PC-3 (cell line): Measurements from ENCODE around the gene ATP1A2. TPM values are rescaled to one million over a fixed set of nuclear protein-coding genes. Genes with fewer than 3 reads are reported as not detected.
A peak's percentile ranks its signal among the peaks of the same experiment; 100 is the strongest.
"Not testable (repeated sequence)": the region's sequence is repeated elsewhere in the genome, so short reads cannot be mapped to it uniquely, and the experiment has no call there.

Source experiments
- ATAC-seq: fragments of 200-7000 bp; cut with Tn5 transposase; 2 replicates; pipeline ENCODE4 v1.9.1; 2020; ENCODE audit warnings: mild to moderate bottlenecking, moderate library complexity
- BruUV-seq: library from RNA; stranded (reverse); fragments of 400-500 nt; replicated peaks from 2 replicates; lab custom pipeline; 2021; lab: Mats Ljungman, UMichigan
- CTCF ChIA-PET: fragments of 300-600 bp; sonication (Branson Sonifier 250); formaldehyde crosslinking; loops from one replicate; lab custom pipeline; 2022; ENCODE audit warnings: antibody characterized with exemption; lab: Charles Lee
- POLR2A ChIA-PET: fragments of 300-600 bp; sonication (Branson Sonifier 250); formaldehyde crosslinking; loops from one replicate; lab custom pipeline; 2022; ENCODE audit warnings: antibody characterized with exemption; ENCODE audit not compliant: unreplicated experiment; lab: Charles Lee
- DNase-seq: peaks from one replicate; pipeline ENCODE4 v3.0.0-alpha.2; 2015
- H2AFZ ChIP-seq: fragments of 300-600 bp; sonication (generic); 2 replicates; pipeline ENCODE4 v1.6.0; 2016; ENCODE audit warnings: antibody characterized with exemption, low read length
- H3F3A ChIP-seq: fragments of 300-600 bp; sonication (generic); one replicate; pipeline ENCODE4 v1.6.0; 2017; ENCODE audit warnings: antibody characterized with exemption, low read length, control low read depth, mild to moderate bottlenecking; ENCODE audit not compliant: unreplicated experiment
- H3K27ac ChIP-seq: fragments of 300-600 bp; sonication (generic); 2 replicates; pipeline ENCODE4 v1.5.1; 2016; ENCODE audit warnings: mild to moderate bottlenecking, low read length
- H3K27me3 ChIP-seq: fragments of 300-600 bp; sonication (generic); 2 replicates; pipeline ENCODE4 v1.6.1; 2016; ENCODE audit warnings: low read length, mixed read lengths
- H3K36me3 ChIP-seq: fragments of 300-600 bp; sonication (generic); 2 replicates; pipeline ENCODE4 v1.6.1; 2016; ENCODE audit warnings: low read depth, mixed run types, low read length, mixed read lengths
- H3K4me1 ChIP-seq: fragments of 300-600 bp; sonication (generic); 2 replicates; pipeline ENCODE4 v1.5.1; 2016; ENCODE audit warnings: low read length; ENCODE audit not compliant: insufficient read depth
- H3K4me2 ChIP-seq: fragments of 300-600 bp; sonication (generic); 2 replicates; pipeline ENCODE4 v1.6.0; 2016; ENCODE audit warnings: low read length
- H3K4me3 ChIP-seq: fragments of 300-600 bp; sonication (generic); 2 replicates; pipeline ENCODE4 v1.5.1; 2016; ENCODE audit warnings: mild to moderate bottlenecking, low read length, mixed read lengths
- H3K79me2 ChIP-seq: fragments of 300-600 bp; sonication (generic); 2 replicates; pipeline ENCODE4 v1.6.1; 2017; ENCODE audit warnings: low read length, mixed read lengths
- H3K9ac ChIP-seq: fragments of 300-600 bp; sonication (generic); 2 replicates; pipeline ENCODE4 v1.6.0; 2016; ENCODE audit warnings: mild to moderate bottlenecking, low read length
- H3K9me2 ChIP-seq: fragments of 300-600 bp; sonication (generic); replicated peaks from 2 replicates; pipeline ENCODE4 v1.6.1; 2016; ENCODE audit warnings: mixed run types, low read length, mixed read lengths
- H3K9me3 ChIP-seq: fragments of 300-600 bp; sonication (generic); 2 replicates; pipeline ENCODE4 v1.6.1; 2016; ENCODE audit warnings: low read length, mixed read lengths
- H4K20me1 ChIP-seq: fragments of 300-600 bp; sonication (generic); 2 replicates; pipeline ENCODE4 v1.6.1; 2016; ENCODE audit warnings: low read length, mixed read lengths
- EZH2 ChIP-seq: fragments of 300-600 bp; sonication (generic); IDR thresholded peaks from one replicate; pipeline ENCODE4 v1.6.1; 2017; ENCODE audit warnings: antibody characterized with exemption, mild to moderate bottlenecking, low read length; ENCODE audit not compliant: unreplicated experiment
- EZH2phosphoT487 ChIP-seq: fragments of 300-600 bp; sonication (generic); IDR thresholded peaks from 2 replicates; pipeline ENCODE4 v1.6.1; 2018; ENCODE audit warnings: mild to moderate bottlenecking, antibody characterized with exemption, low read length, borderline replicate concordance
- intact Hi-C: fragments of 100-400 bp; cut with micrococcal nuclease; formaldehyde crosslinking; loops from 2 replicates; pipeline ENCODE4 v1.9.0; 2023
- total RNA-seq: library from RNA; depleted of rRNA; stranded (reverse); fragments of >200 nt; gene quantifications from 2 replicates; pipeline ENCODE4 v1.2.3, GENCODE V29; 2014
- TF ChIP-seq, protein P1 (sequence below): fragments of 300-600 bp; sonication (generic); conservative IDR thresholded peaks from 2 replicates; pipeline ENCODE4 v1.5.1; 2017; ENCODE audit warnings: antibody characterized with exemption, low read depth, mild to moderate bottlenecking, low read length

Gene ATP1A2
- total RNA-seq, 1 experiment from 2014 or later, result not detected

GRCh38 chr1:160124705-160125478 lies 9.3 kb downstream of the ATP1A2 start:
- ChIA-PET CTCF (no interaction called here), POLR2A (no interaction called here)
- peak overlapping the region; percentile 7; the same call in 1 of the 2 replicates for H3K4me3 ChIP-seq
- peaks cover 7% of the 10 kb centered on the region for H3F3A ChIP-seq
- no peaks in the 10 kb centered on the region for H3K27me3 ChIP-seq
- H3K9ac ChIP-seq, result 0 out of 2 replicates have a peak overlapping the region, but pooled peaks have one; percentile 4
- H3K9me2 ChIP-seq, result no peaks in the 10 kb centered on the region
- peak overlapping the region; percentile 71 for H3K27ac ChIP-seq
- H3K4me2 ChIP-seq, result peak overlapping the region; percentile 61
- peak; percentile 85 for ATAC-seq
- peaks cover 40% of the 10 kb centered on the region for H3K4me1 ChIP-seq
- TF ChIP-seq EZH2phosphoT487 (no peak), EZH2 (no peak)
- TF ChIP-seq, protein P1, sequence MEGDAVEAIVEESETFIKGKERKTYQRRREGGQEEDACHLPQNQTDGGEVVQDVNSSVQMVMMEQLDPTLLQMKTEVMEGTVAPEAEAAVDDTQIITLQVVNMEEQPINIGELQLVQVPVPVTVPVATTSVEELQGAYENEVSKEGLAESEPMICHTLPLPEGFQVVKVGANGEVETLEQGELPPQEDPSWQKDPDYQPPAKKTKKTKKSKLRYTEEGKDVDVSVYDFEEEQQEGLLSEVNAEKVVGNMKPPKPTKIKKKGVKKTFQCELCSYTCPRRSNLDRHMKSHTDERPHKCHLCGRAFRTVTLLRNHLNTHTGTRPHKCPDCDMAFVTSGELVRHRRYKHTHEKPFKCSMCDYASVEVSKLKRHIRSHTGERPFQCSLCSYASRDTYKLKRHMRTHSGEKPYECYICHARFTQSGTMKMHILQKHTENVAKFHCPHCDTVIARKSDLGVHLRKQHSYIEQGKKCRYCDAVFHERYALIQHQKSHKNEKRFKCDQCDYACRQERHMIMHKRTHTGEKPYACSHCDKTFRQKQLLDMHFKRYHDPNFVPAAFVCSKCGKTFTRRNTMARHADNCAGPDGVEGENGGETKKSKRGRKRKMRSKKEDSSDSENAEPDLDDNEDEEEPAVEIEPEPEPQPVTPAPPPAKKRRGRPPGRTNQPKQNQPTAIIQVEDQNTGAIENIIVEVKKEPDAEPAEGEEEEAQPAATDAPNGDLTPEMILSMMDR, result peak; percentile 57
- H4K20me1 ChIP-seq, result no peaks in the 10 kb centered on the region
- H3K79me2 ChIP-seq, result no peaks in the 10 kb centered on the region
- H2AFZ ChIP-seq, result no peak overlapping the region
- TSS peak; percentile 89 for BruUV-seq
- peak; percentile 98 for DNase-seq
- H3K9me3 ChIP-seq, result no peaks in the 10 kb centered on the region
- no peaks in the 10 kb centered on the region for H3K36me3 ChIP-seq
- intact Hi-C loops, result no loop called here

DNA sequence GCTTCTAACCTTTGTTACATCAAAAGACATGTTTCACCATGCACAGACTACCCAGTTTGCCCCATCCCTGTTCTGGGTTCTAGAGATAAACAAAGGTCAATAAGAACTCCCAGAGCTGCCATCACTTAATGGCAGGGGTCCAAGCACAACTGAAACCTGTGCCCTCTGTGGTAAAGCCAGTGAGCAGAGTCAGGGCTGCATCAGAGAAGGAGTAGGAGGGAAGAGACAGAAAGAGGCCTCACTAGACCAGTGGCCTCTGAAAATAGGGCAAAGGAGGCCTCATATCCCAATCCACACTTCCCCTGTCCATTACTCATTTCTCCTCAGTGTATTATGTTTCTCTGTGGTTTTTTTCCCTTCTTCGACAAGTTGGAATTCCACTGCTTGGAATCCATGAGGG lies 10.2 kb downstream of the ATP1A2 start:
- Histone ChIP-seq H3K9ac (0 out of 2 replicates have a peak overlapping the region, but pooled peaks have one; percentile 4), H3K9me3 (no peaks in the 10 kb centered on the region), H3K4me2 (peak overlapping the region; percentile 61), H3K4me1 (peaks cover 40% of the 10 kb centered on the region), H4K20me1 (no peaks in the 10 kb centered on the region), H3K36me3 (no peaks in the 10 kb centered on the region), H3K27ac (peak overlapping the region; percentile 71), H3K9me2 (no peaks in the 10 kb centered on the region), H3K79me2 (no peaks in the 10 kb centered on the region), H2AFZ (peak overlapping the region; percentile 33; the same call in 1 of the 2 replicates), H3K27me3 (no peaks in the 10 kb centered on the region), H3K4me3 (peak overlapping the region; percentile 7; the same call in 1 of the 2 replicates), H3F3A (peaks cover 7% of the 10 kb centered on the region)
- intact Hi-C loops, result no loop called here
- CTCF ChIA-PET, result no interaction called here
- DNase-seq (peak; percentile 89), ATAC-seq (peak; percentile 25)
- no TSS peak for BruUV-seq
- TF ChIP-seq, protein P1, result no peak
- POLR2A ChIA-PET, result no interaction called here

DNA sequence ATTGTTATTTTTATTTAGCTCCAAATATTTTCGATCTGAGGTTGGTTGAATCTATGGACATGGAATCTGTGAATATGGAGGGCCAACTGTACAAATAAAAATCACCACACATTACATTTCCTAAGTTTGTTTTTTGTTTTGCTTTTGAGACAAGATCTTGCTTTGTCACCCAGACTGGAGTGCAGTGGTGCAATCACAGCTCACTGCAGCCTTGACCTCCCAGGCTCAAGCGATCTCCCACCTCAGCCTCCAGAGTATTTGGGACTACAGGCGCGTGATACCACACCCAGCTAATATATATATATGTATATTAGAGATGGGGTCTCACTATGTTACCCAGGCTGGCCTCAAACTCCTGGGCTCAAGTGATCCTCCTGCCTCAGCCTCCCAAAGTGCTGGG lies 10.8 kb downstream of the ATP1A2 start:
- ATAC-seq, H3F3A ChIP-seq, H3K9me3 ChIP-seq, H3K9ac ChIP-seq, intact Hi-C loops, H3K79me2 ChIP-seq, BruUV-seq, H3K36me3 ChIP-seq, CTCF ChIA-PET, DNase-seq, H2AFZ ChIP-seq, POLR2A ChIA-PET, H3K9me2 ChIP-seq, H3K27me3 ChIP-seq, H4K20me1 ChIP-seq, H3K4me3 ChIP-seq: not testable (repeated sequence)
- Histone ChIP-seq H3K4me1 (peaks cover 40% of the 10 kb centered on the region), H3K4me2 (peak overlapping the region; percentile 61), H3K27ac (peak overlapping the region; percentile 71)
